ENCODE results near the gene IDE. TPM values are rescaled to one million over a fixed set of nuclear protein-coding genes. Genes with fewer than 3 reads are reported as not detected.

IDE gene
- total and polyA plus RNA-seq, 2 of the 4 experiments (the other 2 are of a cell fraction), result 9.3 to 27.4 TPM

DNA sequence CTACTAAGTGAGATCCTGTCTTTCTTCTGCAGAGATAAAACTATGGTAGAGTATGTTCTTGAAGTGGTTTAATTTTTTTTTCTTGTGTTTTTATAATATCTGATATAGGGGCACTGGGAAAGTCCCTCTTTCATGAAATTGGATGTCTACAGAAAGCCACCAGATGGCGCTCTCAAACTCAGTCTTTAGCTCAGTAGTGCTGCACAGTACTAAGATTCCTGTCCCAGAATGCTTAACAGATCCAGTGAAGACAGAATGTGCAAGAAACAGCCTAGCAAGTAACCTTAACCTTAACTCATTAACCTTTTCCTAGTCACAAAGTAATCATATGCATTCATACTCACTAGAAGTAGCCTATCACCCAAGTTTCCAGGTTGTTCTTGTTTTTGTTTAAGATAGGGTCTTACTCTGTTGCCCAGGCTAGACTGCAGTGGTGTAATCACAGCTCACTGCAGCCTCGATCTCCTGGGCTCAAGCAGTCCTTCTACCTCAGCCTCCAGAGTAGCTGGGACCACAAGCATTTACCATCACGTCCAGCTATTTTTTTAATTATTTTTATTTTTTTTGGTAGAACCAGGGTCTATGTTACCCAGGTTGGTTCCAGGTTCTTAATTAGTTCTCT, 56.7 kb downstream of the IDE start:
- no peaks in the 10 kb centered on the region for H3K9me3 ChIP-seq (ENCODE audit: control insufficient read depth, insufficient read depth, low read length)
- H4K20me1 ChIP-seq (ENCODE audit: insufficient read depth, low read length), result no peaks in the 10 kb centered on the region
- no peak overlapping the region for H3K4ac ChIP-seq (ENCODE audit: low read depth, low read length)
- TF ChIP-seq POLR2A (IDR thresholded peaks at IDR 0.05; ENCODE audit: low read depth, low read length) (no peak), RAD21 (IDR thresholded peaks at IDR 0.05; ENCODE audit: low read length) (peak; percentile 68), MAZ (IDR thresholded peaks at IDR 0.05; ENCODE audit: borderline replicate concordance, low read depth, low read length) (no peak), RFX5 (IDR thresholded peaks at IDR 0.05; ENCODE audit: low read depth, low read length) (no peak), CEBPB (IDR thresholded peaks at IDR 0.05; ENCODE audit: low read depth, low read length) (no peak), FOS (IDR thresholded peaks at IDR 0.05; ENCODE audit: low read depth, low read length) (no peak), CHD1 (IDR thresholded peaks at IDR 0.05; ENCODE audit: low read depth, low read length) (no peak), RCOR1 (IDR thresholded peaks at IDR 0.05; ENCODE audit: insufficient replicate concordance, low read length) (no peak), MXI1 (IDR thresholded peaks at IDR 0.05; ENCODE audit: borderline replicate concordance, low read depth, low read length) (no peak), BHLHE40 (IDR thresholded peaks at IDR 0.05; ENCODE audit: low read depth, low read length) (no peak), SMC3 (IDR thresholded peaks at IDR 0.05; ENCODE audit: low read depth, low read length) (peak; percentile 92)
- TF ChIP-seq, protein P1, sequence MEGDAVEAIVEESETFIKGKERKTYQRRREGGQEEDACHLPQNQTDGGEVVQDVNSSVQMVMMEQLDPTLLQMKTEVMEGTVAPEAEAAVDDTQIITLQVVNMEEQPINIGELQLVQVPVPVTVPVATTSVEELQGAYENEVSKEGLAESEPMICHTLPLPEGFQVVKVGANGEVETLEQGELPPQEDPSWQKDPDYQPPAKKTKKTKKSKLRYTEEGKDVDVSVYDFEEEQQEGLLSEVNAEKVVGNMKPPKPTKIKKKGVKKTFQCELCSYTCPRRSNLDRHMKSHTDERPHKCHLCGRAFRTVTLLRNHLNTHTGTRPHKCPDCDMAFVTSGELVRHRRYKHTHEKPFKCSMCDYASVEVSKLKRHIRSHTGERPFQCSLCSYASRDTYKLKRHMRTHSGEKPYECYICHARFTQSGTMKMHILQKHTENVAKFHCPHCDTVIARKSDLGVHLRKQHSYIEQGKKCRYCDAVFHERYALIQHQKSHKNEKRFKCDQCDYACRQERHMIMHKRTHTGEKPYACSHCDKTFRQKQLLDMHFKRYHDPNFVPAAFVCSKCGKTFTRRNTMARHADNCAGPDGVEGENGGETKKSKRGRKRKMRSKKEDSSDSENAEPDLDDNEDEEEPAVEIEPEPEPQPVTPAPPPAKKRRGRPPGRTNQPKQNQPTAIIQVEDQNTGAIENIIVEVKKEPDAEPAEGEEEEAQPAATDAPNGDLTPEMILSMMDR (conservative IDR thresholded peaks at IDR 0.05; ENCODE audit: low read depth, low read length), result peak; percentile 76
- H2BK20ac ChIP-seq (ENCODE audit: low read depth, low read length), result no peak overlapping the region
- no peak overlapping the region for H3K9ac ChIP-seq (ENCODE audit: low read depth, low read length)
- H2BK5ac ChIP-seq (ENCODE audit: low read depth, low read length, poor library complexity, severe bottlenecking), result no peak overlapping the region
- no peak overlapping the region for H2AK5ac ChIP-seq (ENCODE audit: low read depth, low read length)
- H3K27ac ChIP-seq (ENCODE audit: insufficient read depth, low read length), result no peak overlapping the region
- WGBS, 2 experiments (ENCODE audit: extremely low coverage in 2 of 2, insufficient read length in 1 of 2), result no CpG with 5 or more reads among the region's 3 CpGs
- no peak overlapping the region for H4K8ac ChIP-seq (ENCODE audit: low read depth in 2 of 2, low read length in 2 of 2)
- ChIA-PET POLR2A (ENCODE audit: unreplicated experiment) (interaction anchor here (0.6 kb wide), 1 partner anchor 176 kb away, joined by 6 read pairs; no protein-coding TSS in a partner anchor), CTCF (interaction anchor here (0.6 to 1.9 kb wide), 7 partner anchors 9 to 55 kb away, joined by 3 to 20 read pairs (median 4); partner anchors contain the start of gene IDE)
- no peak overlapping the region for H4K5ac ChIP-seq (ENCODE audit: low read depth, low read length)
- H3K4me1 ChIP-seq (ENCODE audit: control insufficient read depth, insufficient read depth, low read length), result peaks cover 2% of the 10 kb centered on the region; the same call in 1 of the 2 replicates
- no peak overlapping the region for H2BK120ac ChIP-seq (ENCODE audit: low read depth, low read length)
- no peak overlapping the region for H3K4me3 ChIP-seq (ENCODE audit: insufficient read depth, low read depth, low read length)
- no peak overlapping the region for H2BK15ac ChIP-seq (ENCODE audit: low read depth, low read length)
- H3K18ac ChIP-seq (ENCODE audit: low read depth, low read length), result no peak overlapping the region
- dilution Hi-C loops (cut with HindIII; ENCODE audit: low sequenced_read_pairs, unreplicated experiment), result no loop called here
- no peaks in the 10 kb centered on the region for H3K27me3 ChIP-seq (ENCODE audit: control insufficient read depth, insufficient read depth, low read length)
- in situ Hi-C loops (cut with MboI; ENCODE audit: low sequenced_read_pairs), result no loop called here
- no peak overlapping the region for H3K14ac ChIP-seq (replicated peaks; ENCODE audit: low read depth, low read length)
- no peaks in the 10 kb centered on the region for H3K9me1 ChIP-seq (ENCODE audit: insufficient read depth, low read length)
- no TSS peak for BruUV-seq (replicated peaks)
- no peak overlapping the region for H2AFZ ChIP-seq (replicated peaks; ENCODE audit: low read length, poor library complexity)
- ATAC-seq (ENCODE audit: low read depth) (peak; percentile 90), DNase-seq (peak; percentile 80)
- intact Hi-C loops (cut with micrococcal nuclease), result loop anchor here (1.0 kb wide), 2 partner anchors 57 to 363 kb away; partner anchors contain the start of gene IDE
- no peak overlapping the region for H3K56ac ChIP-seq (ENCODE audit: extremely low read depth, insufficient read depth, low read length)
- no peak overlapping the region for H4K91ac ChIP-seq (ENCODE audit: insufficient read depth, low read depth, low read length)
- H2AK9ac ChIP-seq (replicated peaks; ENCODE audit: low read depth, low read length, poor library complexity), result no peak overlapping the region
- H3K79me1 ChIP-seq (ENCODE audit: low read depth in 1 of 2, low read length in 2 of 2), result peaks cover 0 to 3% of the 10 kb centered on the region in 2 experiments; a peak in 2 of 4 replicates
- H3K36me3 ChIP-seq (ENCODE audit: control insufficient read depth, insufficient read depth, low read length), result peaks cover 6% of the 10 kb centered on the region; the same call in 1 of the 2 replicates
- H3K4me2 ChIP-seq (ENCODE audit: low read depth, low read length), result no peak overlapping the region
- no peak overlapping the region for H3K23ac ChIP-seq (ENCODE audit: low read depth, low read length)
